Transverse colon (tissue), 4 donors: ENCODE results near the gene RBBP8. TPM values are rescaled to one million over a fixed set of nuclear protein-coding genes. Genes with fewer than 3 reads are reported as not detected.

Experiments
- DNase-seq: peaks from one replicate; pipeline ENCODE4 v3.0.0-alpha.2; 2019
- H3K27ac ChIP-seq, 4 donors: fragments of 200-600 bp; sonication (generic); 2 replicates each; pipeline ENCODE4 v1.5.1; 2016 to 2018; ENCODE audit warnings: inconsistent platforms in 4 of 4
- H3K27me3 ChIP-seq: fragments of 200-600 bp; sonication (generic); 2 replicates; pipeline ENCODE4 v1.5.1; 2017; ENCODE audit warnings: inconsistent platforms
- H3K36me3 ChIP-seq, 4 donors: fragments of 200-600 bp; sonication (generic); 2 replicates each; pipeline ENCODE4 v1.5.1; 2017 to 2019; ENCODE audit warnings: inconsistent platforms in 4 of 4
- H3K4me1 ChIP-seq, 4 donors: fragments of 200-600 bp; sonication (generic); 2 replicates each; pipeline ENCODE4 v1.5.1; 2017 to 2020; ENCODE audit warnings: inconsistent platforms in 4 of 4
- H3K4me3 ChIP-seq, 4 donors: fragments of 200-600 bp; sonication (generic); 1 replicate in 1 of 4; 2 replicates in 3 of 4; pipeline versions ENCODE4 v1.5.1 to v1.6.1; 2017 to 2019; ENCODE audit warnings: inconsistent platforms in 4 of 4
- H3K9me3 ChIP-seq, 2 donors: fragments of 200-600 bp; sonication (generic); 2 replicates each; pipeline ENCODE4 v1.5.1; 2017 to 2019; ENCODE audit warnings: inconsistent platforms in 2 of 2
- CTCF ChIP-seq, 5 experiments: fragments of 200-600 bp in 3 of 5; fragments of 450-650 bp in 2 of 5; sonication (generic) in 3 of 5; IDR thresholded peaks; 1 replicate in 2 of 5; 2 replicates in 3 of 5; pipeline ENCODE4 v1.5.1; 2016 to 2017; ENCODE audit warnings: antibody characterized with exemption in 5 of 5, inconsistent platforms in 3 of 5, mild to moderate bottlenecking in 2 of 5, moderate library complexity in 1 of 5
- EP300 ChIP-seq: sonication (generic); formaldehyde crosslinking; IDR thresholded peaks from one replicate; pipeline ENCODE4 v1.6.1; 2017; ENCODE audit warnings: antibody characterized with exemption, low read depth
- POLR2A ChIP-seq: fragments of 450-650 bp; IDR thresholded peaks from one replicate; pipeline ENCODE4 v1.6.1; 2016; ENCODE audit warnings: antibody characterized with exemption, mild to moderate bottlenecking, moderate library complexity
- POLR2AphosphoS5 ChIP-seq, 3 donors: sonication (generic); formaldehyde crosslinking; IDR thresholded peaks; one replicate each; pipeline ENCODE4 v1.6.1; 2016; ENCODE audit warnings: antibody characterized with exemption in 3 of 3
- WGBS, 2 donors: methylation state at CpG; one replicate each; pipeline ENCODE4 v1.1.5; 2018; ENCODE audit warnings: low coverage in 1 of 2; 5-methylcytosine and 5-hydroxymethylcytosine counted together
- in situ Hi-C, 4 donors: fragments of 200-750 bp; cut with MboI; loops; one replicate each; pipeline versions ENCODE4 v1.15.0 to v1.15.1; 2017; ENCODE audit warnings: low sequenced_read_pairs in 3 of 4, low pct_ligation_motif_present in 1 of 4, low pct_unique_long_range_greater_than_20kb in 1 of 4
- intact Hi-C: fragments of 100-400 bp; cut with DNase I; formaldehyde crosslinking; loops from one replicate; pipeline ENCODE4 v1.15.1; 2023; ENCODE audit warnings: low total_unique reads
- total RNA-seq, 4 donors: library from RNA; depleted of rRNA; stranded (reverse); fragments of >200 nt; gene quantifications; one replicate each; pipeline ENCODE4 v1.1.0, GENCODE V29; 2016

The RBBP8 gene
- total RNA-seq, 4 donors from 2014 or later: 20.7 to 44.1 (median 38.6) TPM

- H3K27ac ChIP-seq: no peak overlapping the region
- H3K36me3 ChIP-seq: no peaks in the 10 kb centered on the region
- H3K4me3 ChIP-seq: no peak overlapping the region
- peaks cover 0 to 9% (median 1%) of the 10 kb centered on the region in 4 donors for H3K4me1 ChIP-seq
- intact Hi-C loops (no loop called here), in situ Hi-C loops (loop anchor here in 1 of 4 donors (10.0 kb wide), 1 partner anchor 178 kb away; no protein-coding TSS in a partner anchor)
- 28 to 29% methylated on average over 3 of the region's 3 CpGs for WGBS, 2 donors
- no peaks in the 10 kb centered on the region for H3K9me3 ChIP-seq
- no peaks in the 10 kb centered on the region for H3K27me3 ChIP-seq
- DNase-seq: no peak
- TF ChIP-seq EP300 (no peak), CTCF (IDR thresholded peaks at IDR 0.05) (peak; percentile 42 to 68 (median 51))
These were observed 50.0 kb downstream of the RBBP8 start for GRCh38 chr18:22983175-22983574.

GRCh38 chr18:22985250-22985649, 52.1 kb downstream of the RBBP8 start:
- no peak for DNase-seq
- H3K4me1 ChIP-seq: peaks cover 0 to 8% (median 0%) of the 10 kb centered on the region in 4 donors
- TF ChIP-seq POLR2AphosphoS5 (IDR thresholded peaks at IDR 0.05) (no peak), CTCF (IDR thresholded peaks at IDR 0.05) (no peak), EP300 (no peak), POLR2A (no peak)
- no peak overlapping the region for H3K27ac ChIP-seq
- in situ Hi-C loops: loop anchor here in 1 of 4 donors (10.0 kb wide), 1 partner anchor 180 kb away; no protein-coding TSS in a partner anchor
- 80 to 100% methylated on average over 2 of the region's 2 CpGs for WGBS, 2 donors
- intact Hi-C loops: no loop called here
- H3K27me3 ChIP-seq: no peaks in the 10 kb centered on the region
- H3K36me3 ChIP-seq: peaks cover 0 to 5% (median 1%) of the 10 kb centered on the region in 4 donors
- no peak overlapping the region for H3K4me3 ChIP-seq
- no peaks in the 10 kb centered on the region for H3K9me3 ChIP-seq

- peak; percentile 12 for DNase-seq
- 73 to 77% methylated on average over 3 of the region's 3 CpGs for WGBS, 2 donors
- H3K4me3 ChIP-seq: no peak overlapping the region
- no peaks in the 10 kb centered on the region for H3K27me3 ChIP-seq
- H3K4me1 ChIP-seq: peaks cover 0 to 8% (median 0%) of the 10 kb centered on the region in 4 donors
- intact Hi-C loops: no loop called here
- H3K36me3 ChIP-seq: peaks cover 0 to 6% (median 1%) of the 10 kb centered on the region in 4 donors
- TF ChIP-seq POLR2AphosphoS5 (IDR thresholded peaks at IDR 0.05) (no peak), EP300 (no peak), CTCF (IDR thresholded peaks at IDR 0.05) (no peak), POLR2A (no peak)
- H3K9me3 ChIP-seq: no peaks in the 10 kb centered on the region
- H3K27ac ChIP-seq: no peak overlapping the region
- in situ Hi-C loops: loop anchor here in 1 of 4 donors (10.0 kb wide), 1 partner anchor 183 kb away; no protein-coding TSS in a partner anchor
These were observed 54.5 kb downstream of the RBBP8 start for GRCh38 chr18:22987547-22988189.

GRCh38 chr18:22988208-22988607, 55.1 kb downstream of the RBBP8 start:
- Histone ChIP-seq H3K27ac (no peak overlapping the region), H3K4me1 (peaks cover 0 to 8% (median 0%) of the 10 kb centered on the region in 4 donors), H3K4me3 (no peak overlapping the region), H3K27me3 (no peaks in the 10 kb centered on the region), H3K9me3 (no peaks in the 10 kb centered on the region), H3K36me3 (peaks cover 0 to 11% (median 1%) of the 10 kb centered on the region in 4 donors)
- WGBS, 2 donors: 80% methylated on average over 3 of the region's 3 CpGs; no CpG with 5 or more reads in 1 of the 2 donors
- in situ Hi-C loops (loop anchor here in 1 of 4 donors (10.0 kb wide), 1 partner anchor 183 kb away; no protein-coding TSS in a partner anchor), intact Hi-C loops (no loop called here)
- no peak for TF ChIP-seq POLR2AphosphoS5 (IDR thresholded peaks at IDR 0.05)
- no peak for TF ChIP-seq EP300
- no peak for TF ChIP-seq POLR2A
- no peak for TF ChIP-seq CTCF (IDR thresholded peaks at IDR 0.05)
- DNase-seq: no peak
